CD4-positive, alpha-beta T cell treated with Interleukin-15 for 4 hours (primary cell): ENCODE data around the gene BCOR.

Source experiments
- DNase-seq: peaks from one replicate; pipeline ENCODE4 v3.0.0-alpha.2; 2020; ENCODE audit warnings: low spot score

The BCOR gene

GRCh38 chrX:40098264-40099054, 701 bp upstream of the BCOR start:
- DNase-seq: peak; percentile 59

GRCh38 chrX:40097141-40097503, 636 bp downstream of the BCOR start:
- no peak for DNase-seq

DNA sequence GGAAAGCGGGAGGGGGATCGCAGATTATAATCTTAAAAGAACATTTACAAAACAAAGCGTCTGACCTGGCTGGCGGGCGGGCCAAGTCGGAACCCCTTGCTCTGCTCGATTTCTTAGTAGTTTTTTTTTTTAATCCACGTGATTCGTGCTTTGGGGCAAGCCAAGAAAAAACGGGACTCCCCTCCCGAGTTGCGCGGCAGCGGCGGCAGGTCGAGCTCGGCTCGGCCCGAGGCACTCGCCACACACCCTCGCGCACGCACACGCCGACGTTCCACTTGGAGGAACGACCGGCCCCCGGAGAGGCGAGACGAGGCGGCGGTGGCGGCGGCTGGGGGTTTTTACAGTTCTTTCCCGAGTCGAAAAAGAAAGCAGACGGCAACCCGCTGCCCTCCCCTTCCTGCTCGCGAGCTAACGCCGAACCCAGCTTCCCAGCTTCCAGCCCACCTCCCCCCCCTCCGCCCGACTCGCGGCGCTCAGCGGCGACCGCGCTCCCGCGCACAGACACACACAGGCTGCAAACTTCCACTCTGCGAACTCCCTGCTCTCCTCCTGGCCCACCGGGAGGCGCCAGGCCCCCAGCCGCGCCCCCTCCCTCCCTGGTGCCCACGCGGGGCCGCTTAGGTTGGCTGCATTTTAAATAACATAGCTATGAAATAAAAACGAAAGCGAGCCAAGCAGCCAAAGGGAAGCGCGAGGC, 1.2 kb downstream of the BCOR start:
- DNase-seq: peak; percentile 51

DNA sequence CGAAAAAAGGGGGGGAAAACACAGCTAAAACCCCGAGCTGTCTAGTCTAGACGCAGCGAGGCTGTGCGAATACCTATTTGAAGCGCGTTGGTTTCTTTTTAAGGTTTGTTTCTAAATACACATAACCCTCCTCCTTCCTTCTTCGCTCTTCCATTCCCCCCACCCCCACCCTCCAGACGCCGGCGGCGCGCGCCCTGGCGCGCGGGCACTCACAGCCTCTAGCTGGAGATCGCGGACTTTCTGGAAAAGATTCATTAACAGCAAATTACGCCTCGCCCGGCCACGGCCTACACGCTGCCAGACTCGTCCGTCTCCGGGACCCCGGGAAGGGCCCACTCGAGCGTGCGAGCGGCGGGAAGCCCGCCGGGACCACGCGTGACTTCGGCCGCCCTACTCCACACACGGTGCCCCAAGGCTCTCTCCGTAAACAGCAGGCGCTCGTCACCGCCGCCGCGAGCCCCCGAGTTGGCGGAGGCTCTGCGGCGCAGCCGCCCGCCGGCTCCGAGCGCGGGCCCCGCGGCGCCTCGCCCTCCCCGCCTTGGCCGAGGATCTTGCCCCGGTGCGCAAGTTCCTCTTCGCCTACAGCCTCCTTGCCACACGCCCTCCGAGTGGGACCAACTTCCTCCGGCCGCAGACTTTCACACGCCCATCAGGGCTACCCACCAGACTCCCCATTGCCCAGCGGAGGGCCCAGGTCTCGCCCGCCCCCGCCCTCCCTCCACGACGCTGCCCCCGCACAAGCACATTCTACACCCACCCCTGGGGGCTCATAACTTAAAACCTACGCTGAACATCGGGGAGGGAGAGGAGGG, 2.0 kb downstream of the BCOR start:
- peak; percentile 34 for DNase-seq

- no peak for DNase-seq
These were observed 2.7 kb downstream of the BCOR start for GRCh38 chrX:40094900-40095582.

DNA sequence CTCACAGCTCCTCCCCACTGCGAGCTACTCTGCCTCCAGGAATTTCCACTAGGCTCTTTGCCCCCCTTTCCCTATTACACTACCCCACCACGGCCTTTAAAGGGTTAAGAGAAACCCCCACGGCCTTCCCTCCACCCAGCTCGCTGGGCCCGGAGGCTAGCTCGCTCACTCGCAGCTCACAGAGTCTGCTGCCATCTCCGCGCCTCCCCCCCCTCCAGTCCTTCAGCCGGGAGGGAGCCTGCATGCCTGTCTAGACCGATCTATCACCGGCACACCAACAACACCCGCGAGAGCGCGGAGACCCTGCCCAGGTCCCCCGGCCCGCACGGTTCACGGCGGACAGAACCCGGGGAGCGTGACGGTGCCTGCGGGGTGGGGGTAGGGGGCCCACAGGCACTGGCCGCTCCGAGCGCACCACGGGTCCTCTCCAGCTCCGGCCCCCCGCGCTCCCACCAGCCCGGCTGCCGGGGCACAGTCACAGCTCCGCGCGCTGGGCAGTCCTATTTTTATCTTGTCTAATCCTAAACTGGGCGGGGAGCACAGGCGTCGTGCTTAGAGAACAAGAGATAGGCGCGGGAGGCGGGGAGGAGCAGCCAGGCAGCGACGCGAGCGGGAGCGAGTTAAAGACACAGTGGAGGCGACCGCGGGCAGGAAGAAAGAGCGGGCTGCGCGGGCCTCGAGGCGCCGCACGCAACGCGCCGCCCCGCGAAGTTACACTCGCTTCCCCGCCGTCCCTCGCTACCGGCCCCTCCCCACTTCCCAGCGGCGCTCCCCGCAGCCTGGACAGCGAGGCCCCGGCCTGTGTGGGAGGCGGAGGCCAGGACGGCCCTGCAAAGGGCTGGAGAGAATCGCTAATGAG, 3.5 kb downstream of the BCOR start:
- no peak for DNase-seq

DNA sequence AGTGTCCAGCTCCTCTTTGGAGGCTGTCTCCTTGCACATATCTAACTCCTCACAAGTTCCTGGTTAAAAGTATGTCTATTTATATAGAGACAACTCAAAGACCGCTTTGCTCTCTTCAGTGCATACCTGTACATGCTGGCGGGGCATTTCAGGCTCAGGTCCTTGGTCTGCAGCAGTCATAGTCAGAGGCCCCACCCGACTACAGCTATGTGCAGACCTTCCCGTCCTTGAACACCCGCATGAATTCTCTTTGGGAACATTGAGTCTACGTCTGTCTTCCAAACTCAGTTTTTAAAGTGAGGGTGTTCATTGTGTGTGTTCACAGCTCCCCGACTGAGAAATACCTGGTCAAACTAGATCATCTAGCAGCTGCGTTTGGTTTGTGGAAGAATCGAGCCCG, 4.2 kb downstream of the BCOR start:
- DNase-seq: no peak

- no peak for DNase-seq
These were observed 4.8 kb downstream of the BCOR start for GRCh38 chrX:40092808-40093435.

DNA sequence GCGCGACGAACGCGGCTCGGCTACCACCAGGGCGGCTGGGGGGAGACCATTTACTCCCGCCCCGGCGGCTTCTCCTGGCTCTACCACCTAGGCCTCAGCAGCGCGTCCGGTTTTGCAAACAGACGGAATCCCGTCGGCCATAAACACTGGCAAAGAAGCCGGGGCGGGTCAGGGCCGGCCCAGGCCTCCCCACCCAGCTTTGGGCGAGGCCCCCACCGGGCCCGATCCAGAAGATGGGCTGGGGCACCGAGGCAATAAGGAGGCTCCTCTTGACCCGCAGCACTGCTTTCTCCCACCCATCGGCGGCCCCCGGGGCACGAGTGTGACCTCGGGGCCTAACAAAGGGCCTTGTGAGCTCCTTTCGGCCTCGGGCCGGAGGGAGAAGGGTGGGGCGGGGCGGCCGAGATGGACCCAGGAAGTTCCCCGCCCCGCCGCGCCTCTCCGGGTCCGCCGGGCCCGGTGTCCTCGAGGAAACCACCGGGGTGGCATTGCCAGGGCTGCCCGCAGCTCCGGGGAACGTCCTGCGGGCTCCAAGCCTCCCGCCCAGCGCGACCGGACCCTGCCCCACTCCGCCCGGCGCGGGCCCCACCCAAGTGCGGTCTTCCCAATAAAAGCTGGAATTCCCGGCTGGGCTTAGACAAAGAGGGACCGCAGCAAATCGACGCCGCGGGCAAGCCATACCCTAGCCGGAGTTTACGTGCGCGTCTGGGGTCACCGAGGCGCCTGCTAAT, 5.9 kb downstream of the BCOR start:
- DNase-seq: no peak

GRCh38 chrX:40090961-40091360, 6.8 kb downstream of the BCOR start:
- DNase-seq: no peak

GRCh38 chrX:40090050-40090804, 7.5 kb downstream of the BCOR start:
- no peak for DNase-seq

DNA sequence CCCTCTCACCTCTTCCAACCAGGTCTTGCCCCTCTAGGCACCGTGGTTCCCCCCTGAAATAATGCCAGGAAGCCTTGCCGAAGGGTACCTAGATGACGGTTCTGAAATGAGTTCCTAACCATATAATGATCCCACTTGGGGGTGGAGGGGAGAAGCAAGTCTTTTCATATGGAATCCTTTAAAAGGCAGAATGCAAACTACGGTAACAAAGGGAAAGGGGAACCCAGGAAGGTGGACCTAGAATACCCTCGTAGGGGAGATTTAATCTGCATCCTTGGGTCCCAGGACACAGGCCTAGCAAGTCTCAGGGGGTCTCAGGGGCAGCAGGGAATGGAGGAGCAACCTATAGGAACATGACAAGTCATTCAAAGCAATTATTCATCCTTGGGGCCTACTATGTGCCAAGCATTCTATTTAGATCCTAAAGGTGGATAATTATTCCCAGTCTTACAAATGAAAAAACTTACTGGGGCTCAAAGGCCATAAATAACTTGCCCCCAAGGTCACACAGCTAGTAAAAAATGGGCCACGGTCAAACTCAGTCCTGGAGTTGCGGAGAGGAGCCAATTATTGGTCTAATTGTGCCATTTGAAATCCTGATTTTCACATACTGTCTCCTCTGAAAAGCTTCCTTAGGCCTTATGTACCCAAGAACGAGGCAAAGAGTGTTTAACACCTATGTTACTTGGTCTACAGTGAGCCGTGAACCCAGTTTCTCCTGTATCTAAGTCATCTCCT, 8.8 kb downstream of the BCOR start:
- no peak for DNase-seq

GRCh38 chrX:40088299-40088625, 9.5 kb downstream of the BCOR start:
- no peak for DNase-seq

GRCh38 chrX:40087425-40088298, 10.1 kb downstream of the BCOR start:
- no peak for DNase-seq

GRCh38 chrX:40086569-40087335, 11.0 kb downstream of the BCOR start:
- no peak for DNase-seq

- no peak for DNase-seq
These were observed 12.0 kb downstream of the BCOR start for GRCh38 chrX:40085714-40086113.

DNA sequence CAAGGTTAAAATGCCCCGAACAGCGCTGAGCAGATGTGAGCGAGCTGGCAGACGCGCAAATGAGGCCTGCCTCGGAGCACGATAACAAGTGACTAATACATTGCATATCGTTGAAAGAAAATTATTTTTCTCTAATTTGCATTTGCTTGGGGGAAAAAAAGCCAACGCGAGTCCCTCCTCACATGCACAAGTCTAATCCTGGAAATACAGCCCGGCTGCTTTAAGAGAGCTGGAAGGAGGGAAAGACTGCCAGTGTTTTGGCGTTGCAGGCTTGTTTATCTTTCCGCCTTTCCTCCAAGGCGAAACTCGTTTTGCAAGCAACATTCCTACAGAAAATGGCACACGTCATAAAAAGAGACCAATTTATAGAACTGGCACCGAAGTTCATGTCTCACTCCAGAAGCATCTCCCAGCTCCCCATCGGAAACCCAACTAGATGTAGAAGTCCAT, 12.6 kb downstream of the BCOR start:
- DNase-seq: no peak
